IMR-90 (cell line): ENCODE results near the gene IGF1R. TPM values are rescaled to one million over a fixed set of nuclear protein-coding genes. Genes with fewer than 3 reads are reported as not detected.

Experiments
- ATAC-seq: fragments of 200-7000 bp; cut with Tn5 transposase; 2 replicates; pipeline ENCODE4 v1.9.1; 2020; ENCODE audit warnings: low read depth, mild to moderate bottlenecking, moderate library complexity
- BruUV-seq: library from RNA; stranded (reverse); fragments of 400-500 nt; replicated peaks from 2 replicates; lab custom pipeline; 2021; lab: Mats Ljungman, UMichigan
- CTCF ChIA-PET: fragments of 300-600 bp; formaldehyde crosslinking; extraction: SDS; loops from one replicate; lab custom pipeline; 2021; ENCODE audit warnings: antibody characterized with exemption; lab: Yijun Ruan, JAX
- POLR2A ChIA-PET: fragments of 300-600 bp; sonication (Branson Sonifier 250); formaldehyde crosslinking; loops from one replicate; lab custom pipeline; 2022; ENCODE audit warnings: antibody characterized with exemption; ENCODE audit not compliant: unreplicated experiment; lab: Charles Lee
- DNase-seq: peaks from one replicate; pipeline ENCODE4 v3.0.0; 2013
- H2AFZ ChIP-seq: replicated peaks from 2 replicates; pipeline ENCODE3; 2013; ENCODE audit warnings: low read length, mild to moderate bottlenecking; ENCODE audit not compliant: poor library complexity
- H2AK5ac ChIP-seq: 2 replicates; pipeline ENCODE4 v1.6.1; 2013; ENCODE audit warnings: low read depth, low read length, inconsistent platforms
- H2AK9ac ChIP-seq: replicated peaks from 2 replicates; pipeline ENCODE3; 2013; ENCODE audit warnings: mild to moderate bottlenecking, low read depth, low read length, moderate library complexity; ENCODE audit not compliant: poor library complexity
- H2BK120ac ChIP-seq: 2 replicates; pipeline ENCODE4 v1.6.1; 2013; ENCODE audit warnings: low read depth, low read length, inconsistent platforms
- H2BK15ac ChIP-seq: 3 replicates; pipeline ENCODE4 v1.6.1; 2013; ENCODE audit warnings: low read depth, low read length, inconsistent platforms
- H2BK20ac ChIP-seq: 2 replicates; pipeline ENCODE4 v1.6.1; 2013; ENCODE audit warnings: low read depth, mild to moderate bottlenecking, inconsistent platforms, low read length, moderate library complexity
- H2BK5ac ChIP-seq: 2 replicates; pipeline ENCODE4 v1.6.1; 2013; ENCODE audit warnings: mild to moderate bottlenecking, low read depth, low read length, inconsistent platforms; ENCODE audit not compliant: poor library complexity, severe bottlenecking
- H3K14ac ChIP-seq: replicated peaks from 2 replicates; pipeline ENCODE4 v1.6.1; 2013; ENCODE audit warnings: low read depth, low read length, inconsistent platforms
- H3K18ac ChIP-seq: 2 replicates; pipeline ENCODE4 v1.6.1; 2013; ENCODE audit warnings: low read depth, low read length, control low read depth
- H3K23ac ChIP-seq: 2 replicates; pipeline ENCODE4 v1.6.1; 2013; ENCODE audit warnings: low read depth, low read length, inconsistent platforms
- H3K27ac ChIP-seq: 2 replicates; pipeline ENCODE4 v1.5.1; 2013; ENCODE audit warnings: mild to moderate bottlenecking, control low read depth, low read length; ENCODE audit not compliant: insufficient read depth
- H3K27me3 ChIP-seq: 2 replicates; pipeline ENCODE4 v1.6.1; 2013; ENCODE audit warnings: low read length; ENCODE audit not compliant: control insufficient read depth, insufficient read depth
- H3K36me3 ChIP-seq: 2 replicates; pipeline ENCODE4 v1.6.1; 2013; ENCODE audit warnings: low read length, mixed read lengths; ENCODE audit not compliant: control insufficient read depth, insufficient read depth
- H3K4ac ChIP-seq: 2 replicates; pipeline ENCODE4 v1.6.1; 2013; ENCODE audit warnings: low read depth, low read length, inconsistent platforms
- H3K4me1 ChIP-seq: 2 replicates; pipeline ENCODE4 v1.6.1; 2013; ENCODE audit warnings: low read length, mixed read lengths; ENCODE audit not compliant: control insufficient read depth, insufficient read depth
- H3K4me2 ChIP-seq: 2 replicates; pipeline ENCODE4 v1.6.1; 2013; ENCODE audit warnings: low read depth, mild to moderate bottlenecking, control low read depth, low read length, moderate library complexity
- H3K4me3 ChIP-seq: 2 replicates; pipeline ENCODE4 v1.5.1; 2013; ENCODE audit warnings: low read depth, mild to moderate bottlenecking, control low read depth, low read length, moderate library complexity; ENCODE audit not compliant: insufficient read depth
- H3K56ac ChIP-seq: 2 replicates; pipeline ENCODE4 v1.6.1; 2013; ENCODE audit warnings: low read length, inconsistent platforms; ENCODE audit not compliant: insufficient read depth; ENCODE audit errors: extremely low read depth
- H3K79me1 ChIP-seq, 2 experiments: 2 replicates each; pipeline ENCODE4 v1.6.1; 2013; ENCODE audit warnings: low read length in 2 of 2, inconsistent platforms in 1 of 2, low read depth in 1 of 2
- H3K9ac ChIP-seq: 2 replicates; pipeline ENCODE4 v1.6.1; 2013; ENCODE audit warnings: low read depth, low read length, control low read depth
- H3K9me1 ChIP-seq: 2 replicates; pipeline ENCODE4 v1.6.1; 2013; ENCODE audit warnings: low read length, inconsistent platforms; ENCODE audit not compliant: insufficient read depth
- H3K9me3 ChIP-seq: 2 replicates; pipeline ENCODE4 v1.6.1; 2013; ENCODE audit warnings: low read length; ENCODE audit not compliant: control insufficient read depth, insufficient read depth
- H4K20me1 ChIP-seq: 2 replicates; pipeline ENCODE4 v1.6.1; 2013; ENCODE audit warnings: low read length, inconsistent platforms; ENCODE audit not compliant: insufficient read depth
- H4K5ac ChIP-seq: 2 replicates; pipeline ENCODE4 v1.6.1; 2013; ENCODE audit warnings: mild to moderate bottlenecking, low read depth, low read length, control low read depth
- H4K8ac ChIP-seq, 2 experiments: 2 replicates each; pipeline ENCODE4 v1.6.1; 2013; ENCODE audit warnings: low read depth in 2 of 2, low read length in 2 of 2, control low read depth in 1 of 2, inconsistent platforms in 1 of 2
- H4K91ac ChIP-seq: 2 replicates; pipeline ENCODE4 v1.6.1; 2013; ENCODE audit warnings: low read depth, low read length, inconsistent platforms; ENCODE audit not compliant: insufficient read depth
- BHLHE40 ChIP-seq: fragments of 150-350 bp; IDR thresholded peaks from 2 replicates; pipeline ENCODE4 v1.6.1; 2016; ENCODE audit warnings: mild to moderate bottlenecking, low read depth, low read length
- CEBPB ChIP-seq: IDR thresholded peaks from 2 replicates; pipeline ENCODE4 v1.6.1; 2012; ENCODE audit warnings: low read depth, low read length, improper control_type of control experiment
- CTCF ChIP-seq: conservative IDR thresholded peaks from 2 replicates; pipeline ENCODE4 v1.5.1; 2012; ENCODE audit warnings: mild to moderate bottlenecking, low read depth, low read length, improper control_type of control experiment
- ELK1 ChIP-seq: fragments of 150-350 bp; IDR thresholded peaks from 2 replicates; pipeline ENCODE4 v1.6.1; 2016; ENCODE audit warnings: low read depth, mild to moderate bottlenecking, low read length, moderate library complexity, borderline replicate concordance
- FOS ChIP-seq: fragments of 150-350 bp; IDR thresholded peaks from 2 replicates; pipeline ENCODE4 v1.6.1; 2016; ENCODE audit warnings: low read depth, low read length
- MAFK ChIP-seq: IDR thresholded peaks from 2 replicates; pipeline ENCODE4 v1.6.1; 2012; ENCODE audit warnings: low read depth, low read length, improper control_type of control experiment
- MAZ ChIP-seq: IDR thresholded peaks from 2 replicates; pipeline ENCODE4 v1.6.1; 2012; ENCODE audit warnings: low read depth, mild to moderate bottlenecking, low read length, improper control_type of control experiment, moderate library complexity, borderline replicate concordance
- MXI1 ChIP-seq: IDR thresholded peaks from 2 replicates; pipeline ENCODE4 v1.6.1; 2012; ENCODE audit warnings: low read depth, mild to moderate bottlenecking, low read length, moderate library complexity, borderline replicate concordance
- NFE2L2 ChIP-seq: fragments of 150-350 bp; IDR thresholded peaks from 2 replicates; pipeline ENCODE4 v1.6.1; 2016; ENCODE audit warnings: low read depth, mild to moderate bottlenecking, low read length
- POLR2A ChIP-seq: IDR thresholded peaks from 2 replicates; pipeline ENCODE4 v1.6.1; 2012; ENCODE audit warnings: mild to moderate bottlenecking, low read depth, low read length
- RAD21 ChIP-seq: IDR thresholded peaks from 2 replicates; pipeline ENCODE4 v1.6.1; 2012; ENCODE audit warnings: low read length, improper control_type of control experiment
- RCOR1 ChIP-seq: IDR thresholded peaks from 2 replicates; pipeline ENCODE4 v1.6.1; 2012; ENCODE audit warnings: mild to moderate bottlenecking, low read length, improper control_type of control experiment; ENCODE audit not compliant: insufficient replicate concordance
- RFX5 ChIP-seq: IDR thresholded peaks from 2 replicates; pipeline ENCODE4 v1.8.0; 2012; ENCODE audit warnings: low read depth, mild to moderate bottlenecking, low read length, moderate library complexity
- WGBS, 2 experiments: methylation state at CpG; one replicate each; pipeline versions ENCODE4 v1.1.5 to v1.1.7; 2013; ENCODE audit warnings: missing lambda C conversion rate in 2 of 2; ENCODE audit not compliant: insufficient read length in 1 of 2; ENCODE audit errors: extremely low coverage in 2 of 2; 5-methylcytosine and 5-hydroxymethylcytosine counted together
- dilution Hi-C: fragments of 300-500 bp; cut with HindIII; formaldehyde crosslinking; loops from one replicate; pipeline ENCODE4 v1.14.3; 2018; ENCODE audit warnings: low sequenced_read_pairs; ENCODE audit not compliant: unreplicated experiment
- in situ Hi-C: fragments of 300-500 bp; cut with MboI; formaldehyde crosslinking; loops from 3 replicates; pipeline ENCODE4 v1.14.3; 2019; ENCODE audit warnings: low sequenced_read_pairs, inconsistent platforms, mixed read lengths
- intact Hi-C: fragments of 100-400 bp; cut with micrococcal nuclease; formaldehyde crosslinking; loops from 2 replicates; pipeline ENCODE4 v1.10.0; 2022
- polyA plus RNA-seq, 3 experiments: library from polyadenylated mRNA; depleted of rRNA; stranded (reverse); fragments of >200 nt; gene quantifications; 2 replicates each; pipeline ENCODE4 v1.2.3, GENCODE V29; 2012; ENCODE audit warnings: low replicate concordance in 1 of 3
- total RNA-seq: library from RNA; depleted of rRNA; stranded (reverse); fragments of >200 nt; gene quantifications from 2 replicates; pipeline ENCODE4 v1.2.3, GENCODE V29; 2012

Gene IGF1R
- total and polyA plus RNA-seq, 2 of the 4 experiments (the other 2 are of a cell fraction): 24.0 to 24.9 TPM

GRCh38 chr15:98955961-98956723 is 307.8 kb downstream of the IGF1R start (continued):
- TF ChIP-seq CTCF (no peak), POLR2A (no peak)

- dilution Hi-C loops: no loop called here
Measured at GRCh38 chr15:98956796-98957553, 308.6 kb downstream of the IGF1R start.

More at GRCh38 chr15:98956796-98957553, 308.6 kb downstream of the IGF1R start:
- no peak overlapping the region for H3K14ac ChIP-seq
- H3K4me3 ChIP-seq: no peak overlapping the region
- no peak overlapping the region for H4K5ac ChIP-seq
- H4K91ac ChIP-seq: no peak overlapping the region
- in situ Hi-C loops: no loop called here
- no peak overlapping the region for H3K9ac ChIP-seq
- CTCF ChIA-PET: no interaction called here
- no peak overlapping the region for H2BK5ac ChIP-seq
- peaks cover 13% of the 10 kb centered on the region for H3K9me3 ChIP-seq
- no peak overlapping the region for H3K23ac ChIP-seq
- peaks cover 22 to 48% of the 10 kb centered on the region in 2 experiments for H3K79me1 ChIP-seq
- H3K36me3 ChIP-seq: peaks cover 68% of the 10 kb centered on the region
- H2BK20ac ChIP-seq: no peak overlapping the region
- no TSS peak for BruUV-seq
- no peak overlapping the region for H4K8ac ChIP-seq
- ATAC-seq: no peak
- no peaks in the 10 kb centered on the region for H3K27me3 ChIP-seq
- H3K4me2 ChIP-seq: no peak overlapping the region
- peaks cover 24% of the 10 kb centered on the region for H3K4me1 ChIP-seq
- H2AK5ac ChIP-seq: no peak overlapping the region
- no peak overlapping the region for H2BK15ac ChIP-seq
- H2AK9ac ChIP-seq: no peak overlapping the region
- POLR2A ChIA-PET: no interaction called here
- no peak for TF ChIP-seq NFE2L2
- TF ChIP-seq FOS: no peak
- no peak for TF ChIP-seq MAZ
- TF ChIP-seq RAD21: no peak
- TF ChIP-seq ELK1: no peak
- no peak for TF ChIP-seq MAFK
- no peak for TF ChIP-seq MXI1
- TF ChIP-seq RFX5: no peak
- TF ChIP-seq BHLHE40: no peak
- no peak for TF ChIP-seq CEBPB
- no peak for TF ChIP-seq RCOR1
- intact Hi-C loops: no loop called here
- no peak overlapping the region for H2BK120ac ChIP-seq
- no peak overlapping the region for H2AFZ ChIP-seq
- H3K27ac ChIP-seq: no peak overlapping the region
- H3K9me1 ChIP-seq: peaks cover 22% of the 10 kb centered on the region
- no peak for DNase-seq
- 93% methylated on average over 15 of the region's 39 CpGs; no CpG with 5 or more reads in 1 of the 2 experiments for WGBS, 2 experiments
- H3K18ac ChIP-seq: no peak overlapping the region
- no peak overlapping the region for H3K4ac ChIP-seq
- no peaks in the 10 kb centered on the region for H4K20me1 ChIP-seq
- no peak overlapping the region for H3K56ac ChIP-seq
